Fibroblast of pulmonary artery (primary cell): Measurements from ENCODE around the gene NGLY1.

Source experiments
- DNase-seq: peaks from one replicate; pipeline ENCODE4 v3.0.0-alpha.2; 2010; ENCODE audit warnings: low read depth
- H3K4me3 ChIP-seq: replicated peaks from 2 replicates; pipeline ENCODE4 v1.5.1; 2011; ENCODE audit warnings: low read depth, mild to moderate bottlenecking, control low read depth, low read length, moderate library complexity
- CTCF ChIP-seq: IDR thresholded peaks from 2 replicates; pipeline ENCODE4 v1.5.1; 2011; ENCODE audit warnings: mild to moderate bottlenecking, control low read depth, low read length, inconsistent platforms; ENCODE audit errors: missing control alignments

NGLY1 gene

GRCh38 chr3:25820816-25821486 is 37.7 kb upstream of the NGLY1 start:
- DNase-seq: no peak
- no peak for TF ChIP-seq CTCF
- no peak overlapping the region for H3K4me3 ChIP-seq

GRCh38 chr3:25820366-25820765 is 37.1 kb upstream of the NGLY1 start:
- TF ChIP-seq CTCF: no peak
- peak; percentile 96 for DNase-seq
- H3K4me3 ChIP-seq: no peak overlapping the region

- no peak for DNase-seq
- no peak overlapping the region for H3K4me3 ChIP-seq
- no peak for TF ChIP-seq CTCF
These were observed 35.1 kb upstream of the NGLY1 start for GRCh38 chr3:25818335-25818734.

GRCh38 chr3:25817638-25818037 is 34.4 kb upstream of the NGLY1 start:
- DNase-seq: no peak
- TF ChIP-seq CTCF: no peak
- H3K4me3 ChIP-seq: no peak overlapping the region

GRCh38 chr3:25817107-25817506 is 33.9 kb upstream of the NGLY1 start:
- DNase-seq: no peak
- TF ChIP-seq CTCF: no peak
- no peak overlapping the region for H3K4me3 ChIP-seq

GRCh38 chr3:25812644-25813043 is 29.4 kb upstream of the NGLY1 start:
- no peak for TF ChIP-seq CTCF
- no peak for DNase-seq
- H3K4me3 ChIP-seq: no peak overlapping the region

- H3K4me3 ChIP-seq: no peak overlapping the region
- DNase-seq: no peak
- TF ChIP-seq CTCF: no peak
These were observed 21.4 kb upstream of the NGLY1 start for GRCh38 chr3:25804676-25805075.
